PC-9 (cell line): ENCODE measurements around the gene ZNF423. TPM values are rescaled to one million over a fixed set of nuclear protein-coding genes. Genes with fewer than 3 reads are reported as not detected.

Source experiments
- BruUV-seq: library from RNA; stranded (reverse); fragments of 400-500 nt; replicated peaks from 2 replicates; lab custom pipeline; 2021; lab: Mats Ljungman, UMichigan
- CTCF ChIA-PET: fragments of 300-600 bp; sonication (Branson Sonifier 250); formaldehyde crosslinking; loops from one replicate; lab custom pipeline; 2022; ENCODE audit warnings: antibody characterized with exemption; lab: Charles Lee
- POLR2A ChIA-PET: fragments of 300-600 bp; sonication (Branson Sonifier 250); formaldehyde crosslinking; loops from one replicate; lab custom pipeline; 2022; ENCODE audit warnings: antibody characterized with exemption; ENCODE audit not compliant: unreplicated experiment; lab: Charles Lee
- DNase-seq, 2 experiments: peaks; one replicate each; pipeline versions ENCODE4 v3.0.0 to v3.0.0-alpha.2; 2015 to 2022; ENCODE audit warnings: mixed read lengths in 1 of 2
- H2AFZ ChIP-seq: fragments of 200-600 bp; sonication (generic); 2 replicates; pipeline ENCODE4 v1.8.1; 2017; ENCODE audit warnings: antibody characterized with exemption
- H3F3A ChIP-seq: fragments of 200-600 bp; sonication (generic); 2 replicates; pipeline ENCODE4 v1.8.1; 2017; ENCODE audit warnings: antibody characterized with exemption, mild to moderate bottlenecking, low read depth; ENCODE audit not compliant: insufficient read depth
- H3K27ac ChIP-seq: fragments of 200-600 bp; sonication (generic); 2 replicates; pipeline ENCODE4 v1.6.1; 2016; ENCODE audit warnings: mixed run types
- H3K27me3 ChIP-seq: fragments of 200-600 bp; sonication (generic); 2 replicates; pipeline ENCODE4 v1.6.1; 2016; ENCODE audit warnings: low read depth, mixed run types; ENCODE audit not compliant: insufficient read depth
- H3K36me3 ChIP-seq: fragments of 200-600 bp; sonication (generic); 2 replicates; pipeline ENCODE4 v1.6.1; 2016; ENCODE audit warnings: low read depth, mixed run types
- H3K4me1 ChIP-seq: fragments of 200-600 bp; sonication (generic); replicated peaks from 2 replicates; pipeline ENCODE4 v1.6.1; 2016; ENCODE audit warnings: mixed run types; ENCODE audit not compliant: insufficient read depth
- H3K4me2 ChIP-seq: fragments of 200-600 bp; sonication (generic); 2 replicates; pipeline ENCODE4 v1.6.1; 2017; ENCODE audit warnings: mixed run types
- H3K4me3 ChIP-seq: fragments of 200-600 bp; sonication (generic); 2 replicates; pipeline ENCODE4 v1.6.1; 2016; ENCODE audit warnings: mixed run types
- H3K79me2 ChIP-seq: fragments of 200-600 bp; sonication (generic); 2 replicates; pipeline ENCODE4 v1.6.1; 2017; ENCODE audit warnings: low read depth, mixed run types
- H3K9me2 ChIP-seq: fragments of 200-600 bp; sonication (generic); 2 replicates; pipeline ENCODE4 v1.8.1; 2017; ENCODE audit warnings: mild to moderate bottlenecking; ENCODE audit not compliant: insufficient read depth
- H3K9me3 ChIP-seq: fragments of 200-600 bp; sonication (generic); 2 replicates; pipeline ENCODE4 v1.8.1; 2016; ENCODE audit warnings: low read depth; ENCODE audit not compliant: insufficient read depth
- H4K20me1 ChIP-seq: fragments of 200-600 bp; sonication (generic); 2 replicates; pipeline ENCODE4 v1.8.1; 2017; ENCODE audit not compliant: insufficient read depth
- CTCF ChIP-seq: fragments of 200-600 bp; sonication (generic); conservative IDR thresholded peaks from 2 replicates; pipeline ENCODE4 v1.6.1; 2017; ENCODE audit warnings: mixed run types, antibody characterized with exemption, mild to moderate bottlenecking, moderate library complexity
- EZH2 ChIP-seq: fragments of 200-600 bp; sonication (generic); IDR thresholded peaks from 2 replicates; pipeline ENCODE4 v1.8.0; 2017; ENCODE audit warnings: antibody characterized with exemption, low read depth
- intact Hi-C: fragments of 100-400 bp; cut with micrococcal nuclease; formaldehyde crosslinking; loops from one replicate; pipeline ENCODE4 v1.10.0; 2022; ENCODE audit not compliant: unreplicated experiment
- total RNA-seq: library from RNA; stranded (reverse); gene quantifications from 2 replicates; pipeline ENCODE4 v1.2.3, GENCODE V29; 2021

The ZNF423 gene
- total RNA-seq, 1 experiment from 2014 or later, result not detected

DNA sequence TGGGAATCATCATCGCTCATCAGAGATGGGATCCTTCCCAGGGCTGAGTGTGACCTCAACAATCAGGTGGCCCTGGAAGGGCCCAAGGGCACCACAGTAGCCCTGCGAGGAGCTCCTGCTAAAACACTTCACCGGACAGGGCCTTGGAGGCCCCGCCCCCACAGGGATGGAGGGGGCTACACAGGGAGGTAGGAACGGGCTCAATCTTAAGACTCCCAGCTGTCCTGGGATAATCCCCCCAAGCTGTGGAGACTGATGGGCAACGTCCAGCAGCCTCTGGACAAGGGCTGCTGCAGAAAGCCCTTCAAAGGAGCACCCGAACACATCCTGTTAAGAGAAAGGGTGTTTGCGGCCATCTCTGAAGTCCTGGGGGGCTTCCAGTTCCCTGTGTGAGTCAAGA, 60.4 kb downstream of the ZNF423 start:
- no peaks in the 10 kb centered on the region for H3K79me2 ChIP-seq
- H3K4me2 ChIP-seq, result no peak overlapping the region
- intact Hi-C loops, result no loop called here
- no peaks in the 10 kb centered on the region for H3K9me2 ChIP-seq
- DNase-seq, result no peak
- TF ChIP-seq CTCF (no peak), EZH2 (no peak)
- ChIA-PET POLR2A (no interaction called here), CTCF (no interaction called here)
- H3K4me3 ChIP-seq, result no peak overlapping the region
- no peaks in the 10 kb centered on the region for H3K36me3 ChIP-seq
- no peaks in the 10 kb centered on the region for H4K20me1 ChIP-seq
- peaks cover 69% of the 10 kb centered on the region for H3K27me3 ChIP-seq
- no peaks in the 10 kb centered on the region for H3K4me1 ChIP-seq
- H3F3A ChIP-seq, result no peaks in the 10 kb centered on the region
- H3K27ac ChIP-seq, result no peak overlapping the region
- BruUV-seq, result no TSS peak
- H3K9me3 ChIP-seq, result no peaks in the 10 kb centered on the region
- H2AFZ ChIP-seq, result no peak overlapping the region

DNA sequence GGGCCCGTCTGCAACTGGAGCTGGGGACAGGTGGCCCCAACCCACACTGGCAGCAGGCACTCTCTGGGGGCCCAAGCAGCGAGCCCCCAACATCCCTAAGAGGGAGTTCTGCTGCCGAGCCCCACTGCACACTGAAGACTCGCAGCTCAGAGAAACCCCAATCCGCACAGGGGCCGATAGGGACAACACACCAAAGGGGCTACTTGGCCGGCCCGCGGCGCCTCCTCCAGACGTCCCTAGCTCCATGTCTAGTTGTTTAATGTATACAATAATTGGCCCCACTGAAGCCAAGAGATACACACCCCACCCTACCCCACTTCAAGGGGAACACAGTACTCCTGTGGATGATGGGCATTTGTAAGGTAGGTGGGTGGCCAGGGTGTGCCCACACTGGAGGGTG, 62.7 kb downstream of the ZNF423 start:
- Histone ChIP-seq H3K27me3 (peaks cover 77% of the 10 kb centered on the region), H3K4me1 (no peaks in the 10 kb centered on the region), H2AFZ (no peak overlapping the region), H3F3A (no peaks in the 10 kb centered on the region), H3K4me3 (no peak overlapping the region), H3K36me3 (no peaks in the 10 kb centered on the region), H3K79me2 (no peaks in the 10 kb centered on the region), H4K20me1 (no peaks in the 10 kb centered on the region), H3K9me3 (no peaks in the 10 kb centered on the region), H3K4me2 (no peak overlapping the region), H3K9me2 (no peaks in the 10 kb centered on the region), H3K27ac (no peak overlapping the region)
- ChIA-PET CTCF (no interaction called here), POLR2A (no interaction called here)
- no peak for DNase-seq
- intact Hi-C loops, result no loop called here
- TF ChIP-seq EZH2, result no peak
- TF ChIP-seq CTCF, result no peak
- no TSS peak for BruUV-seq

GRCh38 chr16:49789616-49790015, 66.3 kb downstream of the ZNF423 start:
- H3K36me3 ChIP-seq, result no peaks in the 10 kb centered on the region
- ChIA-PET POLR2A (no interaction called here), CTCF (no interaction called here)
- BruUV-seq, result no TSS peak
- no peak overlapping the region for H2AFZ ChIP-seq
- no peak overlapping the region for H3K27ac ChIP-seq
- no peaks in the 10 kb centered on the region for H4K20me1 ChIP-seq
- DNase-seq, result no peak
- no peaks in the 10 kb centered on the region for H3K4me1 ChIP-seq
- no peak overlapping the region for H3K4me2 ChIP-seq
- H3K27me3 ChIP-seq, result peaks cover 90% of the 10 kb centered on the region
- H3K4me3 ChIP-seq, result no peak overlapping the region
- H3K9me2 ChIP-seq, result no peaks in the 10 kb centered on the region
- intact Hi-C loops, result no loop called here
- no peaks in the 10 kb centered on the region for H3K9me3 ChIP-seq
- TF ChIP-seq EZH2 (no peak), CTCF (no peak)
- no peaks in the 10 kb centered on the region for H3F3A ChIP-seq
- no peaks in the 10 kb centered on the region for H3K79me2 ChIP-seq
